K562 (cell line): Measurements from ENCODE around the gene CD34. TPM values are rescaled to one million over a fixed set of nuclear protein-coding genes. Genes with fewer than 3 reads are reported as not detected.

ENCODE experiments used
- ARID1B ChIP-seq: fragments of 450-650 bp; IDR thresholded peaks from 2 replicates; pipeline ENCODE4 v1.6.1; 2016; ENCODE audit warnings: antibody characterized with exemption, mild to moderate bottlenecking, inconsistent platforms
- EP300 ChIP-seq: IDR thresholded peaks from 2 replicates; pipeline ENCODE4 v1.6.1; 2012; ENCODE audit warnings: low read length, improper control_type of control experiment
- FUS ChIP-seq: fragments of 200-400 bp; formaldehyde crosslinking; optimal IDR thresholded peaks from 2 replicates; pipeline ENCODE3; 2017; ENCODE audit warnings: low read depth, low read length
- HDAC1 ChIP-seq, 2 experiments: fragments of 450-650 bp; IDR thresholded peaks; 2 replicates each; pipeline ENCODE4 v1.6.1; 2016 to 2017; ENCODE audit warnings: inconsistent platforms in 1 of 2, mild to moderate bottlenecking in 1 of 2, moderate library complexity in 1 of 2
- NFIC ChIP-seq: fragments of 450-650 bp; IDR thresholded peaks from 2 replicates; pipeline ENCODE4 v1.6.1; 2017; ENCODE audit warnings: mild to moderate bottlenecking, inconsistent platforms
- RCOR1 ChIP-seq, 2 experiments: IDR thresholded peaks; 2 replicates each; pipeline ENCODE4 v1.6.1; 2012; ENCODE audit warnings: low read depth in 2 of 2, low read length in 2 of 2, borderline replicate concordance in 1 of 2, improper control_type of control experiment in 1 of 2
- SMAD2 ChIP-seq: fragments of 150-350 bp; IDR thresholded peaks from 2 replicates; pipeline ENCODE4 v1.6.1; 2014; ENCODE audit warnings: low read depth, mild to moderate bottlenecking, low read length
- ZNF121 ChIP-seq: sonication (generic); formaldehyde crosslinking; conservative IDR thresholded peaks from 2 replicates; pipeline ENCODE4 v1.8.0; 2022; ENCODE audit warnings: missing genetic modification reagents
- ZNF766 ChIP-seq: fragments of 200-800 bp; sonication (Bioruptor generic); conservative IDR thresholded peaks from 2 replicates; pipeline ENCODE4 v1.6.1; 2016; ENCODE audit warnings: missing genetic modification characterization, missing compliant biosample characterization
- polyA plus RNA-seq, 8 experiments: library from polyadenylated mRNA; depleted of rRNA in 4 of 8; stranded (reverse) in 5 of 8; unstranded in 3 of 8; fragments of >200 nt; fragmentation: Nextera tagmentation in 2 of 8; fragmentation: Illumina TruSeq in 1 of 8; extraction: Ambion mirVana in 2 of 8; extraction: Trizol in 1 of 8; gene quantifications; 2 replicates each; pipeline versions ENCODE4 v1.2.1 to v1.2.3, GENCODE V29; 2011 to 2014; ENCODE audit warnings: inconsistent platforms in 1 of 8, missing spikeins in 1 of 8
- total RNA-seq, 7 experiments: library from RNA; depleted of rRNA in 6 of 7; stranded (reverse); fragments of >200 nt in 6 of 7; fragmentation: Illumina TruSeq in 2 of 7; extraction: Trizol in 2 of 7; gene quantifications; 2 replicates each; pipeline versions ENCODE4 v1.2.1 to v1.2.3, GENCODE V29; 2011 to 2021; ENCODE audit warnings: low replicate concordance in 1 of 7
- TF ChIP-seq, protein P1 (sequence below): fragments of 200-800 bp; sonication (Bioruptor generic); IDR thresholded peaks from 2 replicates; pipeline ENCODE4 v1.6.1; 2017; ENCODE audit warnings: missing genetic modification characterization, missing compliant biosample characterization
- TF ChIP-seq, protein P2 (sequence below): fragments of 450-650 bp; IDR thresholded peaks from 2 replicates; pipeline ENCODE4 v1.6.1; 2017; ENCODE audit warnings: antibody characterized with exemption, mild to moderate bottlenecking
- TF ChIP-seq, protein P3 (sequence below): sonication (generic); formaldehyde crosslinking; IDR thresholded peaks from 2 replicates; pipeline ENCODE4 v1.8.1; 2023; ENCODE audit warnings: missing genetic modification reagents, mild to moderate bottlenecking, borderline replicate concordance

The CD34 gene
- total and polyA plus RNA-seq, 9 of the 15 experiments (the other 6 are each of a cell fraction or from before 2014, with no cell fraction given): not detected

DNA sequence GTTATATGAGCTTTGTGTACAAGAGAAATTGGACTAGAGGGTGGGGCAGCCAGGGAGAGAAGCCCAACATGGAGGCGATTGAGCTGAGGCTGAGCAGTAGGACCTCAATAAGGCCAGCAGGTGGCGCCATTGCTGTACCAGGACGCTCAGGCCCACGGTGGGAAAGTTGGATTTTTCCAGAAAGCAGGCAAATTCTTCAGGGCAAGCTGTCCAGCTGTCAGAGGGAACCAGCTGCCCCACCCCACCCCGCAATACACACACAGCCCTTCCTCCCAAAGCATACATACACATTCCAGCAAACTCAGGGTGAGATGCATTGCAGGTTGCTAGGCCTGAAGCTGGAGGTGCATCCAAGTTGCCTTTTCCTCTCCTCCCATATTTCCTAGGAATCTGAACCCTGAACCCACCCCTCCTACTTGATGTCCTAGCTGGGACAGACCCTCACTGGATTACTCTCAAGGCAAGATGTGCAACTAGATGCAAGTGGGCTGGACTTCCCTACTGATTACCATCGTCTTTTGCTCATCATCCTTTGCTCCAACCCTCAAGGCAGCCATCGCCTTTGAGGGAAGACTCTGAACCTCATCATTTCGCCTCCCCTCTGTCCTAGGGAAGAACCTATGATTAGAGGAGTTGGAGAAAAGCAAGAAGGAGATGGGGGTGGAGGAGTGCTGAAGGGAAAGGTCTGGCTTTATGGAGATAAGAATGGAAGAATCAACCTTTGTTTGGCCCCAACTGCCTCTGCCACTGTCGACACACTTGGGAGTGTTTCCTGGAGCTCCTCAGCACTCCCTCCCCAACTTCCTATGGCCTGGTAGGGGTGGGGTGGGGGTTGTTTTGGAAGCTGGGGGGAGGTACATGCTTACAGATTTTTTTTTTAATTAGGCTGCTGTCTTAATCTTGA lies 25.5 kb downstream of the CD34 start (continued):
- TF ChIP-seq EP300 (peak; percentile 35; the same call in 1 of the 2 replicates), ARID1B (0 out of 2 replicates have a peak, but pooled peaks have one; percentile 12), ZNF766 (CRISPR knock-in tag) (peak; percentile 42; the same call in 1 of the 2 replicates), SMAD2 (no peak), HDAC1 (IDR thresholded peaks at IDR 0.05) (no peak), NFIC (no peak), FUS (no peak), RCOR1 (IDR thresholded peaks at IDR 0.05; ENCODE audit: borderline replicate concordance in 1 of 2, low read depth in 2 of 2, low read length in 2 of 2) (0 out of 4 replicates have a peak, but pooled peaks of 1 of the 2 experiments have one; percentile 5), ZNF121 (CRISPR knock-in tag) (no peak)
- TF ChIP-seq, protein P1, sequence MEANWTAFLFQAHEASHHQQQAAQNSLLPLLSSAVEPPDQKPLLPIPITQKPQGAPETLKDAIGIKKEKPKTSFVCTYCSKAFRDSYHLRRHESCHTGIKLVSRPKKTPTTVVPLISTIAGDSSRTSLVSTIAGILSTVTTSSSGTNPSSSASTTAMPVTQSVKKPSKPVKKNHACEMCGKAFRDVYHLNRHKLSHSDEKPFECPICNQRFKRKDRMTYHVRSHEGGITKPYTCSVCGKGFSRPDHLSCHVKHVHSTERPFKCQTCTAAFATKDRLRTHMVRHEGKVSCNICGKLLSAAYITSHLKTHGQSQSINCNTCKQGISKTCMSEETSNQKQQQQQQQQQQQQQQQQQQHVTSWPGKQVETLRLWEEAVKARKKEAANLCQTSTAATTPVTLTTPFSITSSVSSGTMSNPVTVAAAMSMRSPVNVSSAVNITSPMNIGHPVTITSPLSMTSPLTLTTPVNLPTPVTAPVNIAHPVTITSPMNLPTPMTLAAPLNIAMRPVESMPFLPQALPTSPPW (CRISPR knock-in tag): peak; percentile 51; the same call in 1 of the 2 replicates
- TF ChIP-seq, protein P2, sequence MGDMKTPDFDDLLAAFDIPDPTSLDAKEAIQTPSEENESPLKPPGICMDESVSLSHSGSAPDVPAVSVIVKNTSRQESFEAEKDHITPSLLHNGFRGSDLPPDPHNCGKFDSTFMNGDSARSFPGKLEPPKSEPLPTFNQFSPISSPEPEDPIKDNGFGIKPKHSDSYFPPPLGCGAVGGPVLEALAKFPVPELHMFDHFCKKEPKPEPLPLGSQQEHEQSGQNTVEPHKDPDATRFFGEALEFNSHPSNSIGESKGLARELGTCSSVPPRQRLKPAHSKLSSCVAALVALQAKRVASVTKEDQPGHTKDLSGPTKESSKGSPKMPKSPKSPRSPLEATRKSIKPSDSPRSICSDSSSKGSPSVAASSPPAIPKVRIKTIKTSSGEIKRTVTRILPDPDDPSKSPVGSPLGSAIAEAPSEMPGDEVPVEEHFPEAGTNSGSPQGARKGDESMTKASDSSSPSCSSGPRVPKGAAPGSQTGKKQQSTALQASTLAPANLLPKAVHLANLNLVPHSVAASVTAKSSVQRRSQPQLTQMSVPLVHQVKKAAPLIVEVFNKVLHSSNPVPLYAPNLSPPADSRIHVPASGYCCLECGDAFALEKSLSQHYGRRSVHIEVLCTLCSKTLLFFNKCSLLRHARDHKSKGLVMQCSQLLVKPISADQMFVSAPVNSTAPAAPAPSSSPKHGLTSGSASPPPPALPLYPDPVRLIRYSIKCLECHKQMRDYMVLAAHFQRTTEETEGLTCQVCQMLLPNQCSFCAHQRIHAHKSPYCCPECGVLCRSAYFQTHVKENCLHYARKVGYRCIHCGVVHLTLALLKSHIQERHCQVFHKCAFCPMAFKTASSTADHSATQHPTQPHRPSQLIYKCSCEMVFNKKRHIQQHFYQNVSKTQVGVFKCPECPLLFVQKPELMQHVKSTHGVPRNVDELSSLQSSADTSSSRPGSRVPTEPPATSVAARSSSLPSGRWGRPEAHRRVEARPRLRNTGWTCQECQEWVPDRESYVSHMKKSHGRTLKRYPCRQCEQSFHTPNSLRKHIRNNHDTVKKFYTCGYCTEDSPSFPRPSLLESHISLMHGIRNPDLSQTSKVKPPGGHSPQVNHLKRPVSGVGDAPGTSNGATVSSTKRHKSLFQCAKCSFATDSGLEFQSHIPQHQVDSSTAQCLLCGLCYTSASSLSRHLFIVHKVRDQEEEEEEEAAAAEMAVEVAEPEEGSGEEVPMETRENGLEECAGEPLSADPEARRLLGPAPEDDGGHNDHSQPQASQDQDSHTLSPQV: no peak; the same call in 1 of the 2 replicates
- TF ChIP-seq, protein P3, sequence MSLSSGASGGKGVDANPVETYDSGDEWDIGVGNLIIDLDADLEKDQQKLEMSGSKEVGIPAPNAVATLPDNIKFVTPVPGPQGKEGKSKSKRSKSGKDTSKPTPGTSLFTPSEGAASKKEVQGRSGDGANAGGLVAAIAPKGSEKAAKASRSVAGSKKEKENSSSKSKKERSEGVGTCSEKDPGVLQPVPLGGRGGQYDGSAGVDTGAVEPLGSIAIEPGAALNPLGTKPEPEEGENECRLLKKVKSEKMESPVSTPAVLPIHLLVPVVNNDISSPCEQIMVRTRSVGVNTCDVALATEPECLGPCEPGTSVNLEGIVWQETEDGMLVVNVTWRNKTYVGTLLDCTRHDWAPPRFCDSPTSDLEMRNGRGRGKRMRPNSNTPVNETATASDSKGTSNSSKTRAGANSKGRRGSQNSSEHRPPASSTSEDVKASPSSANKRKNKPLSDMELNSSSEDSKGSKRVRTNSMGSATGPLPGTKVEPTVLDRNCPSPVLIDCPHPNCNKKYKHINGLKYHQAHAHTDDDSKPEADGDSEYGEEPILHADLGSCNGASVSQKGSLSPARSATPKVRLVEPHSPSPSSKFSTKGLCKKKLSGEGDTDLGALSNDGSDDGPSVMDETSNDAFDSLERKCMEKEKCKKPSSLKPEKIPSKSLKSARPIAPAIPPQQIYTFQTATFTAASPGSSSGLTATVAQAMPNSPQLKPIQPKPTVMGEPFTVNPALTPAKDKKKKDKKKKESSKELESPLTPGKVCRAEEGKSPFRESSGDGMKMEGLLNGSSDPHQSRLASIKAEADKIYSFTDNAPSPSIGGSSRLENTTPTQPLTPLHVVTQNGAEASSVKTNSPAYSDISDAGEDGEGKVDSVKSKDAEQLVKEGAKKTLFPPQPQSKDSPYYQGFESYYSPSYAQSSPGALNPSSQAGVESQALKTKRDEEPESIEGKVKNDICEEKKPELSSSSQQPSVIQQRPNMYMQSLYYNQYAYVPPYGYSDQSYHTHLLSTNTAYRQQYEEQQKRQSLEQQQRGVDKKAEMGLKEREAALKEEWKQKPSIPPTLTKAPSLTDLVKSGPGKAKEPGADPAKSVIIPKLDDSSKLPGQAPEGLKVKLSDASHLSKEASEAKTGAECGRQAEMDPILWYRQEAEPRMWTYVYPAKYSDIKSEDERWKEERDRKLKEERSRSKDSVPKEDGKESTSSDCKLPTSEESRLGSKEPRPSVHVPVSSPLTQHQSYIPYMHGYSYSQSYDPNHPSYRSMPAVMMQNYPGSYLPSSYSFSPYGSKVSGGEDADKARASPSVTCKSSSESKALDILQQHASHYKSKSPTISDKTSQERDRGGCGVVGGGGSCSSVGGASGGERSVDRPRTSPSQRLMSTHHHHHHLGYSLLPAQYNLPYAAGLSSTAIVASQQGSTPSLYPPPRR (CRISPR knock-in tag): no peak
